IMR-90 (cell line): ENCODE measurements around the gene EAF1. TPM values are rescaled to one million over a fixed set of nuclear protein-coding genes. Genes with fewer than 3 reads are reported as not detected.

Experiments used
- ATAC-seq: fragments of 200-7000 bp; cut with Tn5 transposase; 2 replicates; pipeline ENCODE4 v1.9.1; 2020; ENCODE audit warnings: low read depth, mild to moderate bottlenecking, moderate library complexity
- BruUV-seq: library from RNA; stranded (reverse); fragments of 400-500 nt; replicated peaks from 2 replicates; lab custom pipeline; 2021; lab: Mats Ljungman, UMichigan
- CTCF ChIA-PET: fragments of 300-600 bp; formaldehyde crosslinking; extraction: SDS; loops from one replicate; lab custom pipeline; 2021; ENCODE audit warnings: antibody characterized with exemption; lab: Yijun Ruan, JAX
- POLR2A ChIA-PET: fragments of 300-600 bp; sonication (Branson Sonifier 250); formaldehyde crosslinking; loops from one replicate; lab custom pipeline; 2022; ENCODE audit warnings: antibody characterized with exemption; ENCODE audit not compliant: unreplicated experiment; lab: Charles Lee
- DNase-seq: peaks from one replicate; pipeline ENCODE4 v3.0.0; 2013
- H2AFZ ChIP-seq: replicated peaks from 2 replicates; pipeline ENCODE3; 2013; ENCODE audit warnings: low read length, mild to moderate bottlenecking; ENCODE audit not compliant: poor library complexity
- H2AK5ac ChIP-seq: 2 replicates; pipeline ENCODE4 v1.6.1; 2013; ENCODE audit warnings: low read depth, low read length, inconsistent platforms
- H2AK9ac ChIP-seq: replicated peaks from 2 replicates; pipeline ENCODE3; 2013; ENCODE audit warnings: mild to moderate bottlenecking, low read depth, low read length, moderate library complexity; ENCODE audit not compliant: poor library complexity
- H2BK120ac ChIP-seq: 2 replicates; pipeline ENCODE4 v1.6.1; 2013; ENCODE audit warnings: low read depth, low read length, inconsistent platforms
- H2BK15ac ChIP-seq: 3 replicates; pipeline ENCODE4 v1.6.1; 2013; ENCODE audit warnings: low read depth, low read length, inconsistent platforms
- H2BK20ac ChIP-seq: 2 replicates; pipeline ENCODE4 v1.6.1; 2013; ENCODE audit warnings: low read depth, mild to moderate bottlenecking, inconsistent platforms, low read length, moderate library complexity
- H2BK5ac ChIP-seq: 2 replicates; pipeline ENCODE4 v1.6.1; 2013; ENCODE audit warnings: mild to moderate bottlenecking, low read depth, low read length, inconsistent platforms; ENCODE audit not compliant: poor library complexity, severe bottlenecking
- H3K14ac ChIP-seq: replicated peaks from 2 replicates; pipeline ENCODE4 v1.6.1; 2013; ENCODE audit warnings: low read depth, low read length, inconsistent platforms
- H3K18ac ChIP-seq: 2 replicates; pipeline ENCODE4 v1.6.1; 2013; ENCODE audit warnings: low read depth, low read length, control low read depth
- H3K23ac ChIP-seq: 2 replicates; pipeline ENCODE4 v1.6.1; 2013; ENCODE audit warnings: low read depth, low read length, inconsistent platforms
- H3K27ac ChIP-seq: 2 replicates; pipeline ENCODE4 v1.5.1; 2013; ENCODE audit warnings: mild to moderate bottlenecking, control low read depth, low read length; ENCODE audit not compliant: insufficient read depth
- H3K27me3 ChIP-seq: 2 replicates; pipeline ENCODE4 v1.6.1; 2013; ENCODE audit warnings: low read length; ENCODE audit not compliant: control insufficient read depth, insufficient read depth
- H3K36me3 ChIP-seq: 2 replicates; pipeline ENCODE4 v1.6.1; 2013; ENCODE audit warnings: low read length, mixed read lengths; ENCODE audit not compliant: control insufficient read depth, insufficient read depth
- H3K4ac ChIP-seq: 2 replicates; pipeline ENCODE4 v1.6.1; 2013; ENCODE audit warnings: low read depth, low read length, inconsistent platforms
- H3K4me1 ChIP-seq: 2 replicates; pipeline ENCODE4 v1.6.1; 2013; ENCODE audit warnings: low read length, mixed read lengths; ENCODE audit not compliant: control insufficient read depth, insufficient read depth
- H3K4me2 ChIP-seq: 2 replicates; pipeline ENCODE4 v1.6.1; 2013; ENCODE audit warnings: low read depth, mild to moderate bottlenecking, control low read depth, low read length, moderate library complexity
- H3K4me3 ChIP-seq: 2 replicates; pipeline ENCODE4 v1.5.1; 2013; ENCODE audit warnings: low read depth, mild to moderate bottlenecking, control low read depth, low read length, moderate library complexity; ENCODE audit not compliant: insufficient read depth
- H3K56ac ChIP-seq: 2 replicates; pipeline ENCODE4 v1.6.1; 2013; ENCODE audit warnings: low read length, inconsistent platforms; ENCODE audit not compliant: insufficient read depth; ENCODE audit errors: extremely low read depth
- H3K79me1 ChIP-seq, 2 experiments: 2 replicates each; pipeline ENCODE4 v1.6.1; 2013; ENCODE audit warnings: low read length in 2 of 2, inconsistent platforms in 1 of 2, low read depth in 1 of 2
- H3K9ac ChIP-seq: 2 replicates; pipeline ENCODE4 v1.6.1; 2013; ENCODE audit warnings: low read depth, low read length, control low read depth
- H3K9me1 ChIP-seq: 2 replicates; pipeline ENCODE4 v1.6.1; 2013; ENCODE audit warnings: low read length, inconsistent platforms; ENCODE audit not compliant: insufficient read depth
- H3K9me3 ChIP-seq: 2 replicates; pipeline ENCODE4 v1.6.1; 2013; ENCODE audit warnings: low read length; ENCODE audit not compliant: control insufficient read depth, insufficient read depth
- H4K20me1 ChIP-seq: 2 replicates; pipeline ENCODE4 v1.6.1; 2013; ENCODE audit warnings: low read length, inconsistent platforms; ENCODE audit not compliant: insufficient read depth
- H4K5ac ChIP-seq: 2 replicates; pipeline ENCODE4 v1.6.1; 2013; ENCODE audit warnings: mild to moderate bottlenecking, low read depth, low read length, control low read depth
- H4K8ac ChIP-seq, 2 experiments: 2 replicates each; pipeline ENCODE4 v1.6.1; 2013; ENCODE audit warnings: low read depth in 2 of 2, low read length in 2 of 2, control low read depth in 1 of 2, inconsistent platforms in 1 of 2
- H4K91ac ChIP-seq: 2 replicates; pipeline ENCODE4 v1.6.1; 2013; ENCODE audit warnings: low read depth, low read length, inconsistent platforms; ENCODE audit not compliant: insufficient read depth
- BHLHE40 ChIP-seq: fragments of 150-350 bp; IDR thresholded peaks from 2 replicates; pipeline ENCODE4 v1.6.1; 2016; ENCODE audit warnings: mild to moderate bottlenecking, low read depth, low read length
- CEBPB ChIP-seq: IDR thresholded peaks from 2 replicates; pipeline ENCODE4 v1.6.1; 2012; ENCODE audit warnings: low read depth, low read length, improper control_type of control experiment
- CHD1 ChIP-seq: IDR thresholded peaks from 2 replicates; pipeline ENCODE4 v1.6.1; 2012; ENCODE audit warnings: low read depth, low read length, improper control_type of control experiment
- CTCF ChIP-seq: conservative IDR thresholded peaks from 2 replicates; pipeline ENCODE4 v1.5.1; 2012; ENCODE audit warnings: mild to moderate bottlenecking, low read depth, low read length, improper control_type of control experiment
- ELK1 ChIP-seq: fragments of 150-350 bp; IDR thresholded peaks from 2 replicates; pipeline ENCODE4 v1.6.1; 2016; ENCODE audit warnings: low read depth, mild to moderate bottlenecking, low read length, moderate library complexity, borderline replicate concordance
- FOS ChIP-seq: fragments of 150-350 bp; IDR thresholded peaks from 2 replicates; pipeline ENCODE4 v1.6.1; 2016; ENCODE audit warnings: low read depth, low read length
- MAFK ChIP-seq: IDR thresholded peaks from 2 replicates; pipeline ENCODE4 v1.6.1; 2012; ENCODE audit warnings: low read depth, low read length, improper control_type of control experiment
- MAZ ChIP-seq: IDR thresholded peaks from 2 replicates; pipeline ENCODE4 v1.6.1; 2012; ENCODE audit warnings: low read depth, mild to moderate bottlenecking, low read length, improper control_type of control experiment, moderate library complexity, borderline replicate concordance
- MXI1 ChIP-seq: IDR thresholded peaks from 2 replicates; pipeline ENCODE4 v1.6.1; 2012; ENCODE audit warnings: low read depth, mild to moderate bottlenecking, low read length, moderate library complexity, borderline replicate concordance
- NFE2L2 ChIP-seq: fragments of 150-350 bp; IDR thresholded peaks from 2 replicates; pipeline ENCODE4 v1.6.1; 2016; ENCODE audit warnings: low read depth, mild to moderate bottlenecking, low read length
- POLR2A ChIP-seq: IDR thresholded peaks from 2 replicates; pipeline ENCODE4 v1.6.1; 2012; ENCODE audit warnings: mild to moderate bottlenecking, low read depth, low read length
- RAD21 ChIP-seq: IDR thresholded peaks from 2 replicates; pipeline ENCODE4 v1.6.1; 2012; ENCODE audit warnings: low read length, improper control_type of control experiment
- RCOR1 ChIP-seq: IDR thresholded peaks from 2 replicates; pipeline ENCODE4 v1.6.1; 2012; ENCODE audit warnings: mild to moderate bottlenecking, low read length, improper control_type of control experiment; ENCODE audit not compliant: insufficient replicate concordance
- RFX5 ChIP-seq: IDR thresholded peaks from 2 replicates; pipeline ENCODE4 v1.8.0; 2012; ENCODE audit warnings: low read depth, mild to moderate bottlenecking, low read length, moderate library complexity
- SMC3 ChIP-seq: fragments of 150-350 bp; IDR thresholded peaks from 2 replicates; pipeline ENCODE4 v1.6.1; 2016; ENCODE audit warnings: low read depth, mild to moderate bottlenecking, antibody characterized with exemption, low read length, moderate library complexity
- USF2 ChIP-seq: fragments of 150-350 bp; IDR thresholded peaks from 2 replicates; pipeline ENCODE4 v1.6.1; 2017; ENCODE audit warnings: mild to moderate bottlenecking, antibody characterized with exemption, low read length, low read depth
- WGBS, 2 experiments: methylation state at CpG; one replicate each; pipeline versions ENCODE4 v1.1.5 to v1.1.7; 2013; ENCODE audit warnings: missing lambda C conversion rate in 2 of 2; ENCODE audit not compliant: insufficient read length in 1 of 2; ENCODE audit errors: extremely low coverage in 2 of 2; 5-methylcytosine and 5-hydroxymethylcytosine counted together
- dilution Hi-C: fragments of 300-500 bp; cut with HindIII; formaldehyde crosslinking; loops from one replicate; pipeline ENCODE4 v1.14.3; 2018; ENCODE audit warnings: low sequenced_read_pairs; ENCODE audit not compliant: unreplicated experiment
- in situ Hi-C: fragments of 300-500 bp; cut with MboI; formaldehyde crosslinking; loops from 3 replicates; pipeline ENCODE4 v1.14.3; 2019; ENCODE audit warnings: low sequenced_read_pairs, inconsistent platforms, mixed read lengths
- intact Hi-C: fragments of 100-400 bp; cut with micrococcal nuclease; formaldehyde crosslinking; loops from 2 replicates; pipeline ENCODE4 v1.10.0; 2022
- polyA plus RNA-seq, 3 experiments: library from polyadenylated mRNA; depleted of rRNA; stranded (reverse); fragments of >200 nt; gene quantifications; 2 replicates each; pipeline ENCODE4 v1.2.3, GENCODE V29; 2012; ENCODE audit warnings: low replicate concordance in 1 of 3
- total RNA-seq: library from RNA; depleted of rRNA; stranded (reverse); fragments of >200 nt; gene quantifications from 2 replicates; pipeline ENCODE4 v1.2.3, GENCODE V29; 2012

The EAF1 gene
- total and polyA plus RNA-seq, 2 of the 4 experiments (the other 2 are of a cell fraction) = 7.0 to 21.3 TPM

- no peaks in the 10 kb centered on the region for H4K20me1 ChIP-seq
- no peak for DNase-seq
- no peak overlapping the region for H2BK120ac ChIP-seq
- dilution Hi-C loops (no loop called here), intact Hi-C loops (no loop called here), in situ Hi-C loops (no loop called here)
- H2AK9ac ChIP-seq = peak overlapping the region; percentile 48
- no peak overlapping the region for H4K5ac ChIP-seq
- no peak overlapping the region for H3K23ac ChIP-seq
- ChIA-PET CTCF (no interaction called here), POLR2A (no interaction called here)
- no peak overlapping the region for H4K91ac ChIP-seq
- H3K9me3 ChIP-seq = no peaks in the 10 kb centered on the region
- H2AK5ac ChIP-seq = no peak overlapping the region
- no peak overlapping the region for H2AFZ ChIP-seq
- H3K9ac ChIP-seq = no peak overlapping the region
- no peak overlapping the region for H2BK20ac ChIP-seq
- H4K8ac ChIP-seq = no peak overlapping the region
- H3K18ac ChIP-seq = no peak overlapping the region
- H3K4ac ChIP-seq = no peak overlapping the region
- no peaks in the 10 kb centered on the region for H3K27me3 ChIP-seq
- no peaks in the 10 kb centered on the region for H3K9me1 ChIP-seq
- no TSS peak for BruUV-seq
- no peaks in the 10 kb centered on the region for H3K4me1 ChIP-seq
- TF ChIP-seq RAD21 (no peak), CEBPB (no peak), CTCF (no peak), CHD1 (no peak), FOS (no peak), MAFK (no peak), MXI1 (no peak), USF2 (no peak), SMC3 (no peak), ELK1 (no peak), RCOR1 (no peak), POLR2A (no peak), RFX5 (no peak), NFE2L2 (no peak), BHLHE40 (no peak), MAZ (no peak)
- no peaks in the 10 kb centered on the region for H3K36me3 ChIP-seq
- no peaks in the 10 kb centered on the region for H3K79me1 ChIP-seq
- H2BK15ac ChIP-seq = no peak overlapping the region
- H3K4me3 ChIP-seq = no peak overlapping the region
- WGBS, 2 experiments = 86% methylated on average over 4 of the region's 9 CpGs; no CpG with 5 or more reads in 1 of the 2 experiments
- H3K14ac ChIP-seq = no peak overlapping the region
- no peak overlapping the region for H3K56ac ChIP-seq
- no peak overlapping the region for H2BK5ac ChIP-seq
- ATAC-seq = no peak
- no peak overlapping the region for H3K27ac ChIP-seq
- H3K4me2 ChIP-seq = no peak overlapping the region
Observed at GRCh38 chr3:15488002-15488401, 60.6 kb downstream of the EAF1 start.
